HepG2 (cell line): Measurements from ENCODE around the gene ZDHHC14. TPM values are rescaled to one million over a fixed set of nuclear protein-coding genes. Genes with fewer than 3 reads are reported as not detected.

Source experiments
- ARID4A ChIP-seq: sonication (generic); formaldehyde crosslinking; IDR thresholded peaks from 2 replicates; pipeline ENCODE4 v1.5.0; 2020; ENCODE audit warnings: mild to moderate bottlenecking, missing genetic modification reagents, borderline replicate concordance
- ASH2L ChIP-seq: fragments of 300-600, 200-600 bp; sonication (generic); IDR thresholded peaks from 2 replicates; pipeline ENCODE4 v1.7.0; 2017; ENCODE audit warnings: low read depth, mild to moderate bottlenecking, moderate library complexity, mixed read lengths, low read length; ENCODE audit not compliant: insufficient read length
- CBX1 ChIP-seq: IDR thresholded peaks from one replicate; pipeline ENCODE4 v1.6.1; 2016; ENCODE audit warnings: antibody characterized with exemption, low read depth
- CEBPG ChIP-seq: IDR thresholded peaks from 2 replicates; pipeline ENCODE4 v1.6.1; 2016
- CREB1 ChIP-seq, 2 experiments: fragments of 450-650 bp in 1 of 2; IDR thresholded peaks; 2 replicates each; pipeline ENCODE4 v1.6.1; 2016 to 2017; ENCODE audit warnings: control low read depth in 1 of 2, mild to moderate bottlenecking in 1 of 2, missing compliant biosample characterization in 1 of 2, missing genetic modification characterization in 1 of 2
- FOXK1 ChIP-seq: sonication (generic); formaldehyde crosslinking; IDR thresholded peaks from 2 replicates; pipeline ENCODE4 v1.4.0; 2020; ENCODE audit warnings: low read depth, missing genetic modification reagents, borderline replicate concordance
- HMG20A ChIP-seq: IDR thresholded peaks from 2 replicates; pipeline ENCODE4 v1.6.1; 2016; ENCODE audit warnings: borderline replicate concordance
- KLF15 ChIP-seq: sonication (generic); formaldehyde crosslinking; IDR thresholded peaks from 2 replicates; pipeline ENCODE4 v1.8.1; 2023; ENCODE audit warnings: borderline replicate concordance, mild to moderate bottlenecking, inconsistent platforms, missing genetic modification reagents, mixed read lengths
- MIER2 ChIP-seq: IDR thresholded peaks from 2 replicates; pipeline ENCODE4 v1.6.1; 2016; ENCODE audit warnings: missing biosample characterization, missing genetic modification reagents
- MTERF4 ChIP-seq: sonication (generic); formaldehyde crosslinking; IDR thresholded peaks from 2 replicates; pipeline ENCODE4 v1.8.0; 2023; ENCODE audit warnings: mild to moderate bottlenecking, missing genetic modification reagents
- MTF2 ChIP-seq: sonication (generic); formaldehyde crosslinking; IDR thresholded peaks from 2 replicates; pipeline ENCODE4 v1.5.0; 2020; ENCODE audit warnings: missing genetic modification reagents, borderline replicate concordance
- NKX3-1 ChIP-seq: sonication (generic); formaldehyde crosslinking; IDR thresholded peaks from 2 replicates; pipeline ENCODE4 v1.5.0; 2020; ENCODE audit warnings: missing genetic modification reagents
- NPAS2 ChIP-seq: sonication (generic); formaldehyde crosslinking; IDR thresholded peaks from 2 replicates; pipeline ENCODE4 v1.8.0; 2022; ENCODE audit warnings: mild to moderate bottlenecking, missing genetic modification reagents, borderline replicate concordance
- TEAD3 ChIP-seq: optimal IDR thresholded peaks from 2 replicates; pipeline ENCODE3; 2016; ENCODE audit warnings: borderline replicate concordance
- ZBTB1 ChIP-seq: sonication (generic); formaldehyde crosslinking; IDR thresholded peaks from 2 replicates; pipeline ENCODE4 v1.4.0; 2020; ENCODE audit warnings: missing genetic modification reagents, borderline replicate concordance
- ZNF282 ChIP-seq: fragments of 450-650 bp; IDR thresholded peaks from 2 replicates; pipeline ENCODE4 v1.6.1; 2018; ENCODE audit not compliant: partially characterized antibody
- ZNF30 ChIP-seq: sonication (generic); formaldehyde crosslinking; IDR thresholded peaks from 2 replicates; pipeline ENCODE4 v1.5.0; 2020; ENCODE audit warnings: mild to moderate bottlenecking, missing genetic modification reagents
- ZNF33B ChIP-seq: sonication (generic); formaldehyde crosslinking; IDR thresholded peaks from 2 replicates; pipeline ENCODE4 v1.5.1; 2020; ENCODE audit warnings: mild to moderate bottlenecking, missing genetic modification reagents
- ZNF34 ChIP-seq: sonication (generic); formaldehyde crosslinking; IDR thresholded peaks from 2 replicates; pipeline ENCODE4 v1.4.0; 2020; ENCODE audit warnings: mild to moderate bottlenecking, missing genetic modification reagents, borderline replicate concordance
- ZNF543 ChIP-seq: sonication (generic); formaldehyde crosslinking; IDR thresholded peaks from 2 replicates; pipeline ENCODE4 v1.4.0; 2020; ENCODE audit warnings: mild to moderate bottlenecking, missing genetic modification reagents
- ZNF598 ChIP-seq: sonication (generic); formaldehyde crosslinking; IDR thresholded peaks from 2 replicates; pipeline ENCODE4 v1.5.1; 2020; ENCODE audit warnings: mild to moderate bottlenecking, missing genetic modification reagents, borderline replicate concordance
- ZNF674 ChIP-seq: sonication (generic); formaldehyde crosslinking; IDR thresholded peaks from 2 replicates; pipeline ENCODE4 v1.5.0; 2020; ENCODE audit warnings: low read depth, mild to moderate bottlenecking, missing genetic modification reagents
- polyA plus RNA-seq, 8 experiments: library from polyadenylated mRNA; depleted of rRNA in 3 of 8; stranded (reverse) in 7 of 8; unstranded in 1 of 8; fragments of >200 nt; fragmentation: Illumina TruSeq in 4 of 8; extraction: Trizol in 4 of 8; gene quantifications; 2 replicates each; pipeline versions ENCODE4 v1.2.1 to v1.2.3, GENCODE V29; 2011 to 2016; ENCODE audit warnings: low read depth in 4 of 8, missing spikeins in 1 of 8, mixed read lengths in 1 of 8; ENCODE audit not compliant: insufficient read depth in 1 of 8
- total RNA-seq, 5 experiments: library from RNA; depleted of rRNA; stranded (reverse); fragments of >200 nt; fragmentation: Illumina TruSeq; extraction: Trizol; gene quantifications; 2 replicates each; pipeline ENCODE4 v1.2.3, GENCODE V29; 2016; ENCODE audit warnings: low read depth in 1 of 5
- TF ChIP-seq, protein P1 (sequence below): IDR thresholded peaks from 2 replicates; pipeline ENCODE4 v1.6.1; 2012; ENCODE audit warnings: low read depth, low read length, improper control_type of control experiment

ZDHHC14 gene
- total and polyA plus RNA-seq, 2 of the 13 experiments (the other 11 are each of a cell fraction or from before 2014, with no cell fraction given): 3.7 to 9.5 TPM

GRCh38 chr6:157531169-157531985 is 150.4 kb downstream of the ZDHHC14 start (continued):
- TF ChIP-seq MTERF4 (CRISPR knock-in tag): peak; percentile 67
- peak; percentile 92; the same call in 1 of the 2 replicates for TF ChIP-seq ARID4A (CRISPR knock-in tag)
- TF ChIP-seq CEBPG (CRISPR knock-in tag): no peak
- TF ChIP-seq ZNF33B (CRISPR knock-in tag): peak; percentile 96
- no peak for TF ChIP-seq MTF2 (CRISPR knock-in tag)
- TF ChIP-seq KLF15 (CRISPR knock-in tag): peak; percentile 68; the same call in 1 of the 2 replicates
- peak; percentile 92; the same call in 1 of the 2 replicates for TF ChIP-seq FOXK1
- peak; percentile 37; the same call in 1 of the 2 replicates for TF ChIP-seq ZNF34
- TF ChIP-seq ZNF543 (CRISPR knock-in tag): peak; percentile 96
- peak; percentile 97 for TF ChIP-seq HMG20A (CRISPR knock-in tag)
- TF ChIP-seq MIER2: 0 out of 2 replicates have a peak, but pooled peaks have one; percentile 75
- TF ChIP-seq NPAS2 (CRISPR knock-in tag): 0 out of 2 replicates have a peak, but pooled peaks have one; percentile 14
- peak; percentile 100 for TF ChIP-seq ASH2L
- TF ChIP-seq ZNF598 (CRISPR knock-in tag): no peak; the same call in 1 of the 2 replicates
- peak; percentile 69 for TF ChIP-seq NKX3-1 (CRISPR knock-in tag)
- TF ChIP-seq TEAD3 (CRISPR knock-in tag): peak; percentile 98
- no peak; the same call in 1 of the 2 replicates for TF ChIP-seq ZNF674
- no peak for TF ChIP-seq CBX1
- TF ChIP-seq, protein P1, sequence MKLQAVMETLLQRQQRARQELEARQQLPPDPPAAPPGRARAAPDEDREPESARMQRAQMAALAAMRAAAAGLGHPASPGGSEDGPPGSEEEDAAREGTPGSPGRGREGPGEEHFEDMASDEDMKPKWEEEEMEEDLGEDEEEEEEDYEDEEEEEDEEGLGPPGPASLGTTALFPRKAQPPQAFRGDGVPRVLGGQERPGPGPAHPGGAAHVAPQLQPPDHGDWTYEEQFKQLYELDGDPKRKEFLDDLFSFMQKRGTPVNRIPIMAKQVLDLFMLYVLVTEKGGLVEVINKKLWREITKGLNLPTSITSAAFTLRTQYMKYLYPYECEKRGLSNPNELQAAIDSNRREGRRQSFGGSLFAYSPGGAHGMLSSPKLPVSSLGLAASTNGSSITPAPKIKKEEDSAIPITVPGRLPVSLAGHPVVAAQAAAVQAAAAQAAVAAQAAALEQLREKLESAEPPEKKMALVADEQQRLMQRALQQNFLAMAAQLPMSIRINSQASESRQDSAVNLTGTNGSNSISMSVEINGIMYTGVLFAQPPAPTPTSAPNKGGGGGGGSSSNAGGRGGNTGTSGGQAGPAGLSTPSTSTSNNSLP: peak; percentile 97
- no peak for TF ChIP-seq ZNF282
- TF ChIP-seq ZBTB1 (CRISPR knock-in tag): peak; percentile 86; the same call in 1 of the 2 replicates
- peak; percentile 82 for TF ChIP-seq CREB1 (IDR thresholded peaks at IDR 0.05)
- peak; percentile 81 for TF ChIP-seq CREB1 (CRISPR knock-in tag; IDR thresholded peaks at IDR 0.05)
- peak; percentile 41; the same call in 1 of the 2 replicates for TF ChIP-seq ZNF30 (CRISPR knock-in tag)
